GM12892 (cell line): ENCODE data around the gene SMG6.
A peak's percentile ranks its signal among the peaks of the same experiment; 100 is the strongest.

ENCODE experiments used
- DNase-seq: peaks from one replicate; pipeline ENCODE4 v3.0.0; 2011; ENCODE audit not compliant: insufficient read length
- FAIRE-seq: peaks from 2 replicates; lab custom pipeline; 2011; peaks lifted over from hg19 to GRCh38; lab: Jason Lieb, UNC
- POLR2A ChIP-seq: IDR thresholded peaks from 2 replicates; pipeline ENCODE4 v1.6.1; 2011; ENCODE audit warnings: low read depth, low read length, control low read depth
- POLR2AphosphoS5 ChIP-seq: IDR thresholded peaks from 2 replicates; pipeline ENCODE4 v1.6.1; 2011; ENCODE audit warnings: low read depth, low read length, control low read depth
- TAF1 ChIP-seq: IDR thresholded peaks from 2 replicates; pipeline ENCODE4 v1.6.1; 2011; ENCODE audit warnings: low read depth, mild to moderate bottlenecking, control low read depth, low read length, borderline replicate concordance

Gene SMG6

DNA sequence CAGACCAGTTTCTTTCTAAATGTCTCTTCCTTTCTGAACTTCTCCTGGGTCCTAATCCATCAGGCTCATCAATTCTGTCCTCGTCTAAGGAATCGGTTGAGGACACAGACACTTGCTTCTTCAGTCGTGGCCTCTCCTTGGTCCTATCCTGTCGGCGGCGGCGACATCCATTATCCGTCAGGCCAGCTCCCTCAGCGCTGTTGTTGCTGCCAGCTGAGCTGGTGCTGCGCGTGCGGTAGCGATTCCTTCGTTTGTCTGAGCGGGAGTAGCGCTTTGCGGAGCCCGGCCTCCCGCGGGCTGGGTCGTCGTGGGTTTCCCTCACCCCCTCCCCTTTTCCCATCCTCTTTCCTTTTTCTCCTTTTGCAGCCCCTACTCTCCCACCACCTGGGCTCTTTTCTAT is 3.8 kb downstream of the SMG6 start:
- DNase-seq = no peak
- TF ChIP-seq POLR2AphosphoS5 (no peak), POLR2A (no peak), TAF1 (no peak)
- no peak for FAIRE-seq

DNA sequence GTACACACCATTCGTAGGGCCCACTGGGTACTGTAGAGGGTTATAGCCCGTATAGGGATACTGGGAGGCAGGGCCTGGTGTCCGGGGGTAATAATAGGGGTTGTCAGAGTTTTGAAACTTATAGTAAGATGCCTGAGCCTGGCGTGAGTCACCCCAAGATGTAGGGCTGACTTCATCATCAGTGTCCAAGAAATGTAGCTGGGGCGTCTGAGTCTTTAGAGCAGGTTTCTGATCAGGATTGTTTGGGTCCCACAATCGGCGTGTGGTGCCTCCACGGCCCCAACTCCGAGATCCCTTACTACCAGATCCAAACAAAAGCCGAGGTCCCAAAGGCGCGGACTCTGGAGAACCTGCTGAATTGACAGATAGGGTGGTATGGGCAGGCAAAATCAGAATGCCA is 4.4 kb downstream of the SMG6 start:
- FAIRE-seq (no peak), DNase-seq (no peak)
- no peak for TF ChIP-seq TAF1
- no peak for TF ChIP-seq POLR2A

- DNase-seq = no peak
- no peak for TF ChIP-seq POLR2A
- no peak for TF ChIP-seq POLR2AphosphoS5
- no peak for TF ChIP-seq TAF1
- FAIRE-seq = no peak
Observed at GRCh38 chr17:2297023-2297422, 6.6 kb downstream of the SMG6 start.

GRCh38 chr17:2295575-2295974 is 8.0 kb downstream of the SMG6 start:
- no peak for TF ChIP-seq POLR2AphosphoS5
- no peak for TF ChIP-seq TAF1
- TF ChIP-seq POLR2A = no peak
- FAIRE-seq (no peak), DNase-seq (no peak)

DNA sequence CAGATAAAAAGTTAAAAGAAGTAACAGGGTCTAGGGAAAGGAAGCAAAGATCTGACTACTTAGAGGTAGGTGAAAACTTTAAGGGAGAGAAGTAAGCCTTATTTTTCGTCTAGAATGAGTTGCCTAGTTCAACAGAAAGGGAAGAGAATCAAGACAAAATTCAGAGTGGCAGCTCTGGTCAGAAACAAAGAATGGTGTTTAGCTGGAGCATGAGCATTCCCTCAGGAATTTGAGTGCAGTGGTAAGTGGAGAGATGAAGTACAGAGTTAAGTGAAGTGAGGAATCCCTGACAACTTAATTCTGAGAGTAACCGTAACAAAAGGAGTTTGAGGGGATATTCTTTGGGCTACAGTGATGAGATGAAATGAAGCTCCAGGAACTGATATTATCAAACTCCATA is 11.5 kb downstream of the SMG6 start:
- FAIRE-seq (no peak), DNase-seq (no peak)

GRCh38 chr17:2289878-2290478 is 13.6 kb downstream of the SMG6 start:
- peak; percentile 85 for FAIRE-seq
- no peak for TF ChIP-seq TAF1
- TF ChIP-seq POLR2A = no peak
- TF ChIP-seq POLR2AphosphoS5 = no peak
- DNase-seq = no peak

More for the DNA sequence above, 11.5 kb downstream of the SMG6 start:
- no peak for TF ChIP-seq POLR2AphosphoS5
- TF ChIP-seq POLR2A = no peak
- no peak for TF ChIP-seq TAF1

DNA sequence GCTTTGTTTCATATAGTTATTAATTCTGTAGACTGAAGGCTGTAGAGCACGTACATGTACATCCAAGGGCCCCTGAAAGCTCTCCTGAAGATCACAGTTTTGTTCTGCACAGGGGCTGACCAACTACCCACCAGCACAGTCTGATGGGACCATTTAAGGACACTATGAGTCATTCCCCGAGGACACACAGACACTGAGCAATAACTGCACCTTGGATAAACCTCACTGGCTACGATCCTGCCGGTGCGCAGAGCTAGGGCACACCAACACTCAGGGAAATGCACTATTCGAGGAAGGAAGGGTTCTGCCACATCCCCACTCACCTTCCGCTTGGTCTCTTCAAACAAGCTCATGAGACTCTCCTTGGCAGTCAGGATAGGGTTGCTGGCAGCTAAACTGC is 20.3 kb downstream of the SMG6 start:
- no peak for FAIRE-seq
- DNase-seq = no peak
- TF ChIP-seq POLR2AphosphoS5 (no peak), TAF1 (no peak), POLR2A (no peak)

GRCh38 chr17:2282297-2282873 is 21.2 kb downstream of the SMG6 start:
- FAIRE-seq (peak; percentile 78), DNase-seq (no peak)
- TF ChIP-seq POLR2A (no peak), POLR2AphosphoS5 (no peak), TAF1 (no peak)

- DNase-seq (no peak), FAIRE-seq (no peak)
- no peak for TF ChIP-seq POLR2A
- no peak for TF ChIP-seq TAF1
- no peak for TF ChIP-seq POLR2AphosphoS5
Observed at GRCh38 chr17:2279707-2280106, 23.9 kb downstream of the SMG6 start.

DNA sequence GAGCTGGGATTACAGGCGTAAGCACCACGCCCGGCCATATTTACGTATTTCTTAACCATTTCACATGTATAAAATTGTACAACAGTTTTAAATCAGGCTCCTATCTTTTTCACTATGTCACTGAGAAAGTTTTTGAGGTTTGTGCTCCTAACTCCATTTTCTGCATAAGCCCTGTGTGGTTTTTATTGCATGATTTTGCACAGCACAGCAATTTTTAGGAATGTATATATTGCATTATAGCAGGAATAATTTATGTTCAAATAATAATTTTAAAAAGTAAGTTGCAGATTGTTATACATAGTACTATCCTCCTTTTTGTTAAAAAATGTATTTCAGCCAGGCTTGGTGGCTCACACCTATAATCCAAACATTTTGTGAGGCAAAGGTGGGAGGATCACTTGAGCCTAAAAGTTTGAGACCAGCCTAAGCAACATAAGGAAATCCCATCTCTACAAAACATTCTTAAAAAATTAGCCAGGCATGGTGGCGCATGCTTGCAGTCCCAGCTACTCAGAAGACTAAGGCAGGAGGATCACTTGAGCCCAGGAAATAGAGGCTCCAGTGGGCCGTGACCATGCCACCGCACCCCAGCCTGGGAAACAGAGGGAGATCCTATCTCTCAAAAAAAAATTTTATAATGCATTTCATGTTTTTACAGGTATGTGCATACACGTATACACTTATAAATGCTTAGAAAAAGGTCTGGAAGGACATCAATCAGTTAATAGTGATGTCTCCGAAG is 26.0 kb downstream of the SMG6 start:
- no peak for FAIRE-seq
- DNase-seq = no peak
- TF ChIP-seq TAF1 (no peak), POLR2AphosphoS5 (no peak), POLR2A (no peak)

DNA sequence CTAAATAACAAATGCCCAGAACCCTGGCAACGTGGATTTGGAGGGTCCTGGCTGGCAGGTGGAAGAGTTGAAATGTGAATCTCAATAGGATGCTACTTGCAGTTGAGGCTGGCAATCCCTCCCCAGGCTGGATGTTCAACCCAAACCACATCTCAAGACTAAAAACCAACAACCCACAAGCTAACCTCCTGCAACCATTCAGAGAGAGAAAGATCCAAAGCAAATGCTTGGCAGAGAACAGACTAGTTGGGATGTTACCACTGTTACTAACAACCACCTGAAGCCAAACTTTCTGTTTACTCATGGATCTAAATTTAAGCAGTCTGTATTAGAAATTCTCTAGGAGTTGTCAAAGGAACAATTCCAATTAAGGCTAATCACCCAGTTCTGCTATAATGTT is 27.9 kb downstream of the SMG6 start:
- DNase-seq (no peak), FAIRE-seq (no peak)
- TF ChIP-seq POLR2AphosphoS5 = no peak
- no peak for TF ChIP-seq POLR2A
- TF ChIP-seq TAF1 = no peak

- TF ChIP-seq TAF1 (no peak), POLR2A (no peak), POLR2AphosphoS5 (no peak)
- no peak for DNase-seq
Observed at GRCh38 chr17:2274414-2274813, 29.2 kb downstream of the SMG6 start.

More at GRCh38 chr17:2274414-2274813, 29.2 kb downstream of the SMG6 start:
- FAIRE-seq = no peak
